LNCaP clone FGC (cell line): Measurements from ENCODE around the gene FN3K.

Source experiments
- DNase-seq: peaks from one replicate; pipeline ENCODE4 v3.0.0-alpha.2; 2011; ENCODE audit warnings: low read depth
- H3K4me3 ChIP-seq: 2 replicates; pipeline ENCODE4 v1.5.1; 2011; ENCODE audit warnings: mild to moderate bottlenecking, low read depth, low read length, control low read depth
- CTCF ChIP-seq: IDR thresholded peaks from 2 replicates; pipeline ENCODE4 v1.5.1; 2012; ENCODE audit warnings: mild to moderate bottlenecking; ENCODE audit not compliant: control insufficient read depth, insufficient read depth; ENCODE audit errors: extremely low read depth

The FN3K gene

GRCh38 chr17:82734987-82735866 lies at the start of gene FN3K:
FN3K (plus strand) TSS chr17:82735615; CDS start chr17:82735637, 22 bp downstream.
- no peak for DNase-seq
- TF ChIP-seq CTCF = no peak
- peak within 1 kb of the TSS; percentile 57 for H3K4me3 ChIP-seq

- no peak overlapping the region for H3K4me3 ChIP-seq
Observed at GRCh38 chr17:82686366-82687324, 48.8 kb upstream of the FN3K start.

GRCh38 chr17:82687375-82687861 lies 48.0 kb upstream of the FN3K start:
- peak; percentile 1 for DNase-seq
- TF ChIP-seq CTCF = no peak
- H3K4me3 ChIP-seq = no peak overlapping the region

More at GRCh38 chr17:82686366-82687324, 48.8 kb upstream of the FN3K start:
- TF ChIP-seq CTCF = no peak
- no peak for DNase-seq

GRCh38 chr17:82687871-82688270 lies 47.5 kb upstream of the FN3K start:
- no peak overlapping the region for H3K4me3 ChIP-seq
- no peak for TF ChIP-seq CTCF
- DNase-seq = no peak

GRCh38 chr17:82689077-82689476 lies 46.3 kb upstream of the FN3K start:
- TF ChIP-seq CTCF = no peak
- H3K4me3 ChIP-seq = no peak overlapping the region
- no peak for DNase-seq

- DNase-seq = no peak
- H3K4me3 ChIP-seq = no peak overlapping the region
- TF ChIP-seq CTCF = no peak
Observed at GRCh38 chr17:82690786-82691489, 44.5 kb upstream of the FN3K start.
